H9 (cell line): ENCODE data around the gene DFFB. TPM values are rescaled to one million over a fixed set of nuclear protein-coding genes. Genes with fewer than 3 reads are reported as not detected.

ENCODE experiments used
- DNase-seq: peaks from one replicate; pipeline ENCODE4 v3.0.0-alpha.2; 2017
- H2AFZ ChIP-seq: one replicate; pipeline ENCODE4 v1.6.1; 2013; ENCODE audit warnings: mild to moderate bottlenecking, low read length, control low read depth, moderate library complexity
- H2AK5ac ChIP-seq: 2 replicates; pipeline ENCODE4 v1.6.1; 2013; ENCODE audit warnings: low read length, control low read depth, mixed read lengths; ENCODE audit not compliant: insufficient read length
- H2BK120ac ChIP-seq: one replicate; pipeline ENCODE4 v1.6.1; 2013; ENCODE audit warnings: low read depth, mild to moderate bottlenecking, low read length, control low read depth, inconsistent platforms; ENCODE audit not compliant: poor library complexity, severe bottlenecking
- H2BK12ac ChIP-seq: 2 replicates; pipeline ENCODE4 v1.6.1; 2013; ENCODE audit warnings: low read length, control low read depth, mixed read lengths, low read depth; ENCODE audit not compliant: insufficient read length
- H2BK15ac ChIP-seq: 2 replicates; pipeline ENCODE4 v1.6.1; 2013; ENCODE audit warnings: low read depth, low read length, control low read depth
- H2BK20ac ChIP-seq: one replicate; pipeline ENCODE4 v1.6.1; 2013; ENCODE audit warnings: low read depth, mild to moderate bottlenecking, low read length, control low read depth, inconsistent platforms; ENCODE audit not compliant: poor library complexity, severe bottlenecking
- H2BK5ac ChIP-seq: 2 replicates; pipeline ENCODE4 v1.6.1; 2013; ENCODE audit warnings: low read length, control low read depth, mixed read lengths; ENCODE audit not compliant: insufficient read length
- H3K14ac ChIP-seq: 2 replicates; pipeline ENCODE4 v1.6.1; 2013; ENCODE audit warnings: low read length, control low read depth; ENCODE audit not compliant: insufficient read depth
- H3K18ac ChIP-seq: 2 replicates; pipeline ENCODE4 v1.6.1; 2013; ENCODE audit warnings: low read depth, mild to moderate bottlenecking, mixed read lengths, low read length, control low read depth; ENCODE audit not compliant: insufficient read length
- H3K23ac ChIP-seq: 2 replicates; pipeline ENCODE4 v1.6.1; 2013; ENCODE audit warnings: low read length, control low read depth, mixed read lengths, low read depth; ENCODE audit not compliant: insufficient read length
- H3K23me2 ChIP-seq: 2 replicates; pipeline ENCODE4 v1.6.1; 2013; ENCODE audit warnings: low read depth, mild to moderate bottlenecking, mixed read lengths, low read length, control low read depth; ENCODE audit not compliant: insufficient read length, poor library complexity, severe bottlenecking
- H3K27ac ChIP-seq: 2 replicates; pipeline ENCODE4 v1.5.1; 2013; ENCODE audit warnings: low read length, control low read depth, mixed read lengths, low read depth; ENCODE audit not compliant: insufficient read length
- H3K27me3 ChIP-seq: 2 replicates; pipeline ENCODE4 v1.6.1; 2013; ENCODE audit warnings: low read length, control low read depth, inconsistent platforms; ENCODE audit not compliant: insufficient read depth
- H3K4ac ChIP-seq: 2 replicates; pipeline ENCODE4 v1.6.1; 2013; ENCODE audit warnings: low read depth, mild to moderate bottlenecking, control low read depth, inconsistent platforms, low read length, moderate library complexity
- H3K4me1 ChIP-seq: 2 replicates; pipeline ENCODE4 v1.6.1; 2013; ENCODE audit warnings: low read length, control low read depth, inconsistent platforms; ENCODE audit not compliant: insufficient read depth
- H3K4me2 ChIP-seq: 2 replicates; pipeline ENCODE4 v1.6.1; 2013; ENCODE audit warnings: low read length, control low read depth, mixed read lengths; ENCODE audit not compliant: insufficient read length, insufficient read depth
- H3K56ac ChIP-seq: 2 replicates; pipeline ENCODE4 v1.6.1; 2013; ENCODE audit warnings: low read depth, mild to moderate bottlenecking, mixed read lengths, low read length, control low read depth; ENCODE audit not compliant: insufficient read length
- H3K79me1 ChIP-seq: 2 replicates; pipeline ENCODE4 v1.6.1; 2013; ENCODE audit warnings: low read depth, mild to moderate bottlenecking, moderate library complexity, low read length, control low read depth, inconsistent platforms; ENCODE audit not compliant: insufficient read depth, poor library complexity, severe bottlenecking
- H3K79me2 ChIP-seq: 2 replicates; pipeline ENCODE4 v1.6.1; 2013; ENCODE audit warnings: low read length, control low read depth, inconsistent platforms; ENCODE audit not compliant: insufficient read depth
- H3K9ac ChIP-seq: 2 replicates; pipeline ENCODE4 v1.6.1; 2013; ENCODE audit warnings: low read length, control low read depth, mixed read lengths; ENCODE audit not compliant: insufficient read length; ENCODE audit errors: extremely low read depth
- H3K9me3 ChIP-seq: one replicate; pipeline ENCODE4 v1.6.1; 2013; ENCODE audit warnings: low read depth, low read length, inconsistent platforms; ENCODE audit not compliant: control insufficient read depth
- H3T11ph ChIP-seq: one replicate; pipeline ENCODE4 v1.6.1; 2013; ENCODE audit warnings: mild to moderate bottlenecking, low read length, control low read depth, inconsistent platforms
- H4K20me1 ChIP-seq: one replicate; pipeline ENCODE4 v1.6.1; 2013; ENCODE audit not compliant: control insufficient read depth, insufficient read length, insufficient read depth
- H4K5ac ChIP-seq: 2 replicates; pipeline ENCODE4 v1.6.1; 2013; ENCODE audit warnings: low read depth, mild to moderate bottlenecking, mixed read lengths, low read length, control low read depth; ENCODE audit not compliant: insufficient read length
- H4K8ac ChIP-seq: replicated peaks from 2 replicates; pipeline ENCODE4 v1.6.1; 2013; ENCODE audit warnings: low read length, control low read depth, mixed read lengths, low read depth; ENCODE audit not compliant: insufficient read length
- H4K91ac ChIP-seq: 2 replicates; pipeline ENCODE4 v1.6.1; 2013; ENCODE audit warnings: low read depth, mild to moderate bottlenecking, moderate library complexity, mixed read lengths, low read length, control low read depth; ENCODE audit not compliant: insufficient read length
- H3K27ac Mint-ChIP-seq, 3 experiments: 2 replicates in 2 of 3; 3 replicates in 1 of 3; pipeline ENCODE4 v1.8.0; 2020 to 2021; ENCODE audit warnings: mixed read lengths in 3 of 3, mild to moderate bottlenecking in 1 of 3, moderate library complexity in 1 of 3
- H3K27me3 Mint-ChIP-seq: 2 replicates; pipeline ENCODE4 v1.8.0; 2021; ENCODE audit warnings: low read depth, mild to moderate bottlenecking, moderate library complexity, mixed read lengths
- H3K36me3 Mint-ChIP-seq, 3 experiments: 2 replicates in 2 of 3; 3 replicates in 1 of 3; pipeline ENCODE4 v1.8.0; 2020 to 2021; ENCODE audit warnings: low read depth in 3 of 3, mixed read lengths in 3 of 3; ENCODE audit not compliant: insufficient read depth in 1 of 3
- H3K4me1 Mint-ChIP-seq, 2 experiments: 2 replicates each; pipeline ENCODE4 v1.8.0; 2020; ENCODE audit warnings: mixed read lengths in 2 of 2
- H3K4me3 Mint-ChIP-seq, 2 experiments: 2 replicates in 1 of 2; 3 replicates in 1 of 2; pipeline ENCODE4 v1.8.0; 2020 to 2021; ENCODE audit warnings: mild to moderate bottlenecking in 2 of 2, mixed read lengths in 2 of 2, moderate library complexity in 1 of 2
- H3K9me3 Mint-ChIP-seq, 2 experiments: 2 replicates in 1 of 2; 3 replicates in 1 of 2; pipeline ENCODE4 v1.8.0; 2020; ENCODE audit warnings: mild to moderate bottlenecking in 2 of 2, mixed read lengths in 2 of 2, moderate library complexity in 1 of 2
- WGBS: extraction: QIAGEN DNeasy Blood & Tissue Kit; methylation state at CpG from one replicate; pipeline ENCODE4 v1.1.7; 2013; ENCODE audit warnings: missing lambda C conversion rate, low lambda C conversion rate, mixed read lengths; ENCODE audit not compliant: insufficient read length; ENCODE audit errors: extremely low coverage; 5-methylcytosine and 5-hydroxymethylcytosine counted together
- total RNA-seq: library from RNA; stranded (reverse); gene quantifications from 2 replicates; pipeline ENCODE4 v1.2.1, GENCODE V29; 2021
- TF ChIP-seq, protein P1 (sequence below): fragments of 200-600 bp; sonication (generic); conservative IDR thresholded peaks from 3 replicates; pipeline ENCODE4 v1.8.0; 2021; ENCODE audit warnings: antibody characterized with exemption, mild to moderate bottlenecking

DFFB gene
- total RNA-seq, 1 experiment from 2014 or later, result 9.7 TPM

DNA sequence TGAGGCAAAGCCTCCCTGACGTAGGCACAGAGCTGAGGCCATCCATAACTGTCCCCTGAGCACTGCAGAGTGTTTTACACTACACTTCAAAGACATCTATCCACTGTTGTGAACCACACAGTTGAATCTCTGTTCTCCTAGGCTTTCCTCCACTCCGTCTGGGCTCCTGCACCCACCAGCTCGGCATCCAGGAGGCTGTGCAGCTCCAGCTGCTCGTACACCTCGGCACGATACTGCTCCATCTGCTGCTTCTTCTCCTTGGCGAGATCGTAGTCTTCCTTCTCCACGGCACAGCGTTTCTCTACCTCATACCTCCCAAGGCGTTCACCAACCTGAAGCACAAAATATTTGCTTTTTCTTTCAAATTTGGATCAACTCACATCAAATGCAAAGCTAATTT, 18.5 kb upstream of the DFFB start:
- H3K4me3 Mint-ChIP-seq, result no peak overlapping the region
- H2AFZ ChIP-seq, result no peak overlapping the region
- H3K14ac ChIP-seq, result no peak overlapping the region
- no peaks in the 10 kb centered on the region for H3K4me1 Mint-ChIP-seq
- no peaks in the 10 kb centered on the region for H3K27me3 ChIP-seq
- WGBS, result no CpG with 5 or more reads among the region's 11 CpGs
- H4K8ac ChIP-seq, result no peak overlapping the region
- H2BK120ac ChIP-seq, result no peak overlapping the region
- peak overlapping the region in 2 of 3 experiments; percentile 22 to 49; a peak in 3 of 7 replicates for H3K27ac Mint-ChIP-seq
- H3K27ac ChIP-seq, result no peak overlapping the region
- no peak overlapping the region for H2BK5ac ChIP-seq
- H3K23me2 ChIP-seq, result no peaks in the 10 kb centered on the region
- no peaks in the 10 kb centered on the region for H3K4me1 ChIP-seq
- H4K20me1 ChIP-seq, result no peaks in the 10 kb centered on the region
- no peak overlapping the region for H3K18ac ChIP-seq
- no peaks in the 10 kb centered on the region for H3K79me2 ChIP-seq
- H3K56ac ChIP-seq, result no peak overlapping the region
- no peak overlapping the region for H2BK20ac ChIP-seq
- no peak overlapping the region for H3K4ac ChIP-seq
- H3K4me2 ChIP-seq, result no peak overlapping the region
- H3K9ac ChIP-seq, result no peak overlapping the region
- no peak overlapping the region for H2AK5ac ChIP-seq
- H3K23ac ChIP-seq, result no peak overlapping the region
- H2BK12ac ChIP-seq, result no peak overlapping the region
- no peaks in the 10 kb centered on the region for H3K9me3 ChIP-seq
- H3K36me3 Mint-ChIP-seq, result peaks cover 30 to 69% (median 40%) of the 10 kb centered on the region in 3 experiments
- no peak overlapping the region for H4K5ac ChIP-seq
- no peak overlapping the region for H3T11ph ChIP-seq
- DNase-seq, result no peak
- H3K27me3 Mint-ChIP-seq, result no peaks in the 10 kb centered on the region
- TF ChIP-seq, protein P1, sequence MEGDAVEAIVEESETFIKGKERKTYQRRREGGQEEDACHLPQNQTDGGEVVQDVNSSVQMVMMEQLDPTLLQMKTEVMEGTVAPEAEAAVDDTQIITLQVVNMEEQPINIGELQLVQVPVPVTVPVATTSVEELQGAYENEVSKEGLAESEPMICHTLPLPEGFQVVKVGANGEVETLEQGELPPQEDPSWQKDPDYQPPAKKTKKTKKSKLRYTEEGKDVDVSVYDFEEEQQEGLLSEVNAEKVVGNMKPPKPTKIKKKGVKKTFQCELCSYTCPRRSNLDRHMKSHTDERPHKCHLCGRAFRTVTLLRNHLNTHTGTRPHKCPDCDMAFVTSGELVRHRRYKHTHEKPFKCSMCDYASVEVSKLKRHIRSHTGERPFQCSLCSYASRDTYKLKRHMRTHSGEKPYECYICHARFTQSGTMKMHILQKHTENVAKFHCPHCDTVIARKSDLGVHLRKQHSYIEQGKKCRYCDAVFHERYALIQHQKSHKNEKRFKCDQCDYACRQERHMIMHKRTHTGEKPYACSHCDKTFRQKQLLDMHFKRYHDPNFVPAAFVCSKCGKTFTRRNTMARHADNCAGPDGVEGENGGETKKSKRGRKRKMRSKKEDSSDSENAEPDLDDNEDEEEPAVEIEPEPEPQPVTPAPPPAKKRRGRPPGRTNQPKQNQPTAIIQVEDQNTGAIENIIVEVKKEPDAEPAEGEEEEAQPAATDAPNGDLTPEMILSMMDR, result no peak
- no peaks in the 10 kb centered on the region for H3K79me1 ChIP-seq
- H4K91ac ChIP-seq, result no peak overlapping the region
- H2BK15ac ChIP-seq, result no peak overlapping the region
- H3K9me3 Mint-ChIP-seq, result peaks cover 4 to 5% of the 10 kb centered on the region in 2 experiments; a peak in 4 of 5 replicates
